Measurements from ENCODE around the gene ACOX2. TPM values are rescaled to one million over a fixed set of nuclear protein-coding genes. Genes with fewer than 3 reads are reported as not detected.

ACOX2 gene
- total RNA-seq, 1 donor from 2014 or later: 7.6 TPM

GRCh38 chr3:58562498-58562897 lies 25.5 kb upstream of the ACOX2 start:
- Histone ChIP-seq H3K4me1 (peaks cover 18% of the 10 kb centered on the region), H2AFZ (replicated peaks) (no peak overlapping the region), H3K79me2 (ENCODE audit: low read depth) (no peaks in the 10 kb centered on the region), H3K9ac (no peak overlapping the region), H3K27ac (no peak overlapping the region), H3K27me3 (no peaks in the 10 kb centered on the region), H3F3A (ENCODE audit: low read depth) (peaks cover 16% of the 10 kb centered on the region), H3K9me3 (ENCODE audit: low read depth) (no peaks in the 10 kb centered on the region), H3K4me2 (no peak overlapping the region), H4K20me1 (ENCODE audit: low read depth) (no peaks in the 10 kb centered on the region), H3K36me3 (no peaks in the 10 kb centered on the region), H3K4me3 (no peak overlapping the region)
- DNase-seq (ENCODE audit: low spot score): no peak
- Mint-ChIP-seq H3K36me3 (no peaks in the 10 kb centered on the region), H3K9me3 (peaks cover 2% of the 10 kb centered on the region), H3K27me3 (ENCODE audit: insufficient read depth, low read depth) (peaks cover 19% of the 10 kb centered on the region), H3K4me3 (no peak overlapping the region), H3K27ac (no peak overlapping the region), H3K4me1 (peaks cover 27% of the 10 kb centered on the region)
- no peak for TF ChIP-seq EZH2phosphoT487 (IDR thresholded peaks at IDR 0.05)
- TF ChIP-seq EZH2 (IDR thresholded peaks at IDR 0.05): no peak
- TF ChIP-seq CTCF (IDR thresholded peaks at IDR 0.05): no peak

GRCh38 chr3:58560771-58561311 lies 23.9 kb upstream of the ACOX2 start:
- Mint-ChIP-seq H3K4me1 (peaks cover 25% of the 10 kb centered on the region), H3K4me3 (no peak overlapping the region), H3K27me3 (ENCODE audit: insufficient read depth, low read depth) (peaks cover 16% of the 10 kb centered on the region), H3K9me3 (peaks cover 2% of the 10 kb centered on the region), H3K27ac (peak overlapping the region; percentile 52), H3K36me3 (no peaks in the 10 kb centered on the region)
- H3K4me3 ChIP-seq: no peak overlapping the region
- H3K27me3 ChIP-seq: no peaks in the 10 kb centered on the region
- H3K36me3 ChIP-seq: no peaks in the 10 kb centered on the region
- DNase-seq (ENCODE audit: low spot score): peak; percentile 88
- peaks cover 11% of the 10 kb centered on the region for H3K4me1 ChIP-seq
- H3K4me2 ChIP-seq: no peak overlapping the region
- H2AFZ ChIP-seq (replicated peaks): no peak overlapping the region
- no peaks in the 10 kb centered on the region for H3K9me3 ChIP-seq (ENCODE audit: low read depth)
- H3K9ac ChIP-seq: no peak overlapping the region
- peaks cover 16% of the 10 kb centered on the region for H3F3A ChIP-seq (ENCODE audit: low read depth)
- TF ChIP-seq CTCF (IDR thresholded peaks at IDR 0.05): peak; percentile 71
- TF ChIP-seq EZH2 (IDR thresholded peaks at IDR 0.05): no peak
- no peaks in the 10 kb centered on the region for H3K79me2 ChIP-seq (ENCODE audit: low read depth)
- H3K27ac ChIP-seq: no peak overlapping the region
- no peaks in the 10 kb centered on the region for H4K20me1 ChIP-seq (ENCODE audit: low read depth)

- Histone ChIP-seq H3K9me3 (ENCODE audit: low read depth) (no peaks in the 10 kb centered on the region), H3K36me3 (no peaks in the 10 kb centered on the region), H3K27me3 (no peaks in the 10 kb centered on the region), H3K27ac (no peak overlapping the region), H3K4me1 (peaks cover 5% of the 10 kb centered on the region), H3F3A (ENCODE audit: low read depth) (peaks cover 12% of the 10 kb centered on the region), H3K9ac (no peak overlapping the region), H2AFZ (replicated peaks) (no peak overlapping the region), H3K79me2 (ENCODE audit: low read depth) (no peaks in the 10 kb centered on the region), H4K20me1 (ENCODE audit: low read depth) (no peaks in the 10 kb centered on the region), H3K4me3 (no peak overlapping the region), H3K4me2 (no peak overlapping the region)
- Mint-ChIP-seq H3K27ac (no peak overlapping the region), H3K9me3 (peaks cover 5% of the 10 kb centered on the region), H3K27me3 (ENCODE audit: insufficient read depth, low read depth) (peaks cover 12% of the 10 kb centered on the region), H3K36me3 (no peaks in the 10 kb centered on the region), H3K4me3 (no peak overlapping the region), H3K4me1 (peaks cover 14% of the 10 kb centered on the region)
- DNase-seq (ENCODE audit: low spot score): no peak
- TF ChIP-seq CTCF (IDR thresholded peaks at IDR 0.05) (no peak), EZH2 (IDR thresholded peaks at IDR 0.05) (no peak), EZH2phosphoT487 (IDR thresholded peaks at IDR 0.05) (no peak)
Measured at GRCh38 chr3:58559586-58559985, 22.6 kb upstream of the ACOX2 start.
